Activated CD8-positive, alpha-beta T cell treated with anti-CD3 and anti-CD28 coated beads for 36 hours (primary cell): Measurements from ENCODE around the gene KRT8. TPM values are rescaled to one million over a fixed set of nuclear protein-coding genes. Genes with fewer than 3 reads are reported as not detected.

Experiments used
- ATAC-seq: fragments of 200-7000 bp; cut with Tn5 transposase; one replicate; pipeline ENCODE4 v1.10.0; 2021; ENCODE audit warnings: mild to moderate bottlenecking, moderate library complexity
- CTCF ChIA-PET: fragments of 350-600 bp; sonication (Branson Sonifier 250); formaldehyde crosslinking; loops from one replicate; lab custom pipeline; 2021; ENCODE audit warnings: antibody characterized with exemption; lab: Charles Lee
- POLR2A ChIA-PET: fragments of 350-600 bp; sonication (Branson Sonifier 250); formaldehyde crosslinking; loops from one replicate; lab custom pipeline; 2021; ENCODE audit warnings: antibody characterized with exemption; lab: Charles Lee
- DNase-seq: peaks from one replicate; pipeline ENCODE4 v3.0.0-alpha.2; 2020
- H3K27ac Mint-ChIP-seq: one replicate; pipeline ENCODE4 v1.8.0; 2021; ENCODE audit warnings: mild to moderate bottlenecking, mixed read lengths
- H3K27me3 Mint-ChIP-seq: one replicate; pipeline ENCODE4 v1.8.0; 2021; ENCODE audit warnings: mixed read lengths
- H3K36me3 Mint-ChIP-seq: one replicate; pipeline ENCODE4 v1.8.0; 2021; ENCODE audit warnings: low read depth, mixed read lengths
- H3K4me1 Mint-ChIP-seq: one replicate; pipeline ENCODE4 v1.8.0; 2021; ENCODE audit warnings: low read depth, mixed read lengths
- H3K4me3 Mint-ChIP-seq: one replicate; pipeline ENCODE4 v1.8.0; 2021; ENCODE audit warnings: mild to moderate bottlenecking, moderate library complexity, mixed read lengths
- H3K9me3 Mint-ChIP-seq: one replicate; pipeline ENCODE4 v1.8.0; 2021; ENCODE audit warnings: mixed read lengths
- intact Hi-C: fragments of 100-400 bp; cut with micrococcal nuclease; formaldehyde crosslinking; loops from one replicate; pipeline ENCODE4 v1.10.0; 2022
- total RNA-seq, 2 experiments: library from RNA; stranded (reverse); gene quantifications; one replicate each; pipeline ENCODE4 v1.2.3, GENCODE V29; 2021
- TF ChIP-seq, protein P1 (sequence below): fragments of 200-600 bp; IDR thresholded peaks from one replicate; pipeline ENCODE4 v1.8.0; 2022; ENCODE audit warnings: antibody characterized with exemption, mild to moderate bottlenecking

The KRT8 gene
- total RNA-seq, 2 experiments from 2014 or later = 0.29 to 0.40 TPM

- H3K4me1 Mint-ChIP-seq = no peaks in the 10 kb centered on the region
- no peaks in the 10 kb centered on the region for H3K9me3 Mint-ChIP-seq
- TF ChIP-seq, protein P1, sequence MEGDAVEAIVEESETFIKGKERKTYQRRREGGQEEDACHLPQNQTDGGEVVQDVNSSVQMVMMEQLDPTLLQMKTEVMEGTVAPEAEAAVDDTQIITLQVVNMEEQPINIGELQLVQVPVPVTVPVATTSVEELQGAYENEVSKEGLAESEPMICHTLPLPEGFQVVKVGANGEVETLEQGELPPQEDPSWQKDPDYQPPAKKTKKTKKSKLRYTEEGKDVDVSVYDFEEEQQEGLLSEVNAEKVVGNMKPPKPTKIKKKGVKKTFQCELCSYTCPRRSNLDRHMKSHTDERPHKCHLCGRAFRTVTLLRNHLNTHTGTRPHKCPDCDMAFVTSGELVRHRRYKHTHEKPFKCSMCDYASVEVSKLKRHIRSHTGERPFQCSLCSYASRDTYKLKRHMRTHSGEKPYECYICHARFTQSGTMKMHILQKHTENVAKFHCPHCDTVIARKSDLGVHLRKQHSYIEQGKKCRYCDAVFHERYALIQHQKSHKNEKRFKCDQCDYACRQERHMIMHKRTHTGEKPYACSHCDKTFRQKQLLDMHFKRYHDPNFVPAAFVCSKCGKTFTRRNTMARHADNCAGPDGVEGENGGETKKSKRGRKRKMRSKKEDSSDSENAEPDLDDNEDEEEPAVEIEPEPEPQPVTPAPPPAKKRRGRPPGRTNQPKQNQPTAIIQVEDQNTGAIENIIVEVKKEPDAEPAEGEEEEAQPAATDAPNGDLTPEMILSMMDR = no peak
- H3K36me3 Mint-ChIP-seq = no peaks in the 10 kb centered on the region
- ATAC-seq (no peak), DNase-seq (no peak)
- intact Hi-C loops = no loop called here
- H3K27me3 Mint-ChIP-seq = peaks cover 2% of the 10 kb centered on the region
- H3K4me3 Mint-ChIP-seq = no peak overlapping the region
- CTCF ChIA-PET = interaction anchor here (1.5 kb wide), 1 partner anchor 30 kb away, joined by 9 read pairs; no protein-coding TSS in a partner anchor
- H3K27ac Mint-ChIP-seq = no peak overlapping the region
- POLR2A ChIA-PET = no interaction called here
Observed at GRCh38 chr12:52914576-52915121, 9.8 kb upstream of the KRT8 start.

DNA sequence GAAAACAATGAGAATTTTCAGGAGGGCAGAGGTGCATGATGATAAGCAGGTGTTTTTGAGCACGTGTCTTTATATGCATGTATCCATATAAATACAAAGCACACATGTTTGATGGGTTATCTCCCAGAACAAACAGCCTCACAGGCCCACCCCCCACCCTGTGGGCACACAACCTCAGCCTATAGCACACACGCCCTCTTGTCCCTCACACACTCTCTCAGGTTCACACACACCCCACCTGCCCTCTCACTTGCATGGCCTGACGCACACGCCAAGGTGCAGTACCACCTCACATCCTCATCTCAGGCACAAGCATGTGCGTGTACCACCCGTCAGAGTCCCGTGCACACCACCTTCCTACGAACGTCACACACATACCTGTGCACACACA, 8.6 kb upstream of the KRT8 start:
- no peak overlapping the region for H3K27ac Mint-ChIP-seq
- DNase-seq (no peak), ATAC-seq (no peak)
- no peaks in the 10 kb centered on the region for H3K9me3 Mint-ChIP-seq
- ChIA-PET CTCF (no interaction called here), POLR2A (interaction anchor here (0.6 kb wide), 1 partner anchor 198 kb away, joined by 3 read pairs; no protein-coding TSS in a partner anchor)
- H3K27me3 Mint-ChIP-seq = peaks cover 2% of the 10 kb centered on the region
- H3K36me3 Mint-ChIP-seq = no peaks in the 10 kb centered on the region
- intact Hi-C loops = no loop called here
- TF ChIP-seq, protein P1 = no peak
- H3K4me3 Mint-ChIP-seq = no peak overlapping the region
- H3K4me1 Mint-ChIP-seq = no peaks in the 10 kb centered on the region

DNA sequence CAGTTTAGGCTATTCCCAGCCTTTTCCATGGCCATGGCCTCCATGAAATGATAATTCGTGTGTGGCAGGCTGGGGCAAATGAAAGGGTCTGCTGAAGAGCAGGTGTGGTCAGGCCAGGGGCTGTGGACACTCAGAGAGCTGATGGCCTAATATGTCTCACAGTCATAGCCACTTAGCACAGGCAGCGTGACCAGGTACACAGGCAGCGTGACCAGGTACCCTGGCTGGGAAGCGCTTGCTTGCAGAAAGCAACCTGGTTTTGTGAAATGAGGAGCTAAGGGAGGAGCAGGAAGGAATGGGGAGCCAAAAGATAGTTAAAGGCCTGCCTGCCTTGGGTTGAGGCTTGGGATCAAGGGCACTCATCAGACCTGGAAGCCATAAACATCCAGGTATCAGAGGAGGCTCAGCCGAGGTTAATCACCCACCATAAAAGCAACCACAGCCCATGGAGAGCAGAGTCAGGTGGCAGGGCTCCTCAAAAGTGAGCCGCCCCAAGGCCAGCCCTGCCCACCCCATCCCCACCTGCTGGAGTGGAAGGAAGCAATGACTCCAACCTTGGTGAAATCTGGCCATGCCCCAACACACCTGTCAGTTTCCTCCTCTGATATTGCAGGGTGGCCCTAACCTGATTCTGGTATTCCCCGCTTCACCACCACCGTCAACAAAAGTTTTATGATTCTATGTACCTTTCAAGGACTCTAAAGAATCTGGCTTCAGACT, 8.0 kb upstream of the KRT8 start:
- no peak for DNase-seq
- no peaks in the 10 kb centered on the region for H3K4me1 Mint-ChIP-seq
- no peaks in the 10 kb centered on the region for H3K36me3 Mint-ChIP-seq
- POLR2A ChIA-PET = no interaction called here
- H3K9me3 Mint-ChIP-seq = no peaks in the 10 kb centered on the region
- no peak overlapping the region for H3K27ac Mint-ChIP-seq
- H3K4me3 Mint-ChIP-seq = no peak overlapping the region
- no peak for ATAC-seq
- CTCF ChIA-PET = no interaction called here
- TF ChIP-seq, protein P1 = no peak
- peaks cover 2% of the 10 kb centered on the region for H3K27me3 Mint-ChIP-seq
- intact Hi-C loops = no loop called here

- ATAC-seq = no peak
- POLR2A ChIA-PET = no interaction called here
- Mint-ChIP-seq H3K36me3 (no peaks in the 10 kb centered on the region), H3K9me3 (no peaks in the 10 kb centered on the region), H3K27ac (no peak overlapping the region), H3K27me3 (peaks cover 2% of the 10 kb centered on the region), H3K4me1 (no peaks in the 10 kb centered on the region), H3K4me3 (no peak overlapping the region)
- no peak for DNase-seq
- CTCF ChIA-PET = interaction anchor here (1.0 to 3.7 kb wide), 3 partner anchors 26 to 70 kb away, joined by 3 to 23 read pairs (median 10); no protein-coding TSS in a partner anchor
- intact Hi-C loops = no loop called here
- TF ChIP-seq, protein P1 = no peak
Observed at GRCh38 chr12:52910248-52910883, 5.5 kb upstream of the KRT8 start.

DNA sequence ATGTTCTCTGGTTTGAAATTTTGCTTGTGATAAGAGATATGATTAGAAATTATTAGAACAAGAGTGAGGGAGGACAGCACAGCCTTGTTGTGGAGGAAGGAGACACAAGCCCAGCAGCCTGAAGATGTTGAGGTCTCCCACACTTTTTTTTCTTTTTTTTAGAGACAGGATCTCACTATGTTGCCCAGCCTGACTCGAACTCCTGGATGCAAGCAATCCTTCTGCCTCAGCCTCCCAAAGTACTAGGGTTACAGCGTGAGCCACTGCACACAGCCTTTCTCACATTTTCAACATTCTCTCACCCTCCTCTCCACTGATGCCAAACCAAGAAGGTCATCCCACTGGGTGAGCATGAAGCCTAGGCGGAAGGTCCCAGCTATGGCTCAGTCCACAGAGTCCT, 4.9 kb upstream of the KRT8 start:
- Mint-ChIP-seq H3K4me1 (no peaks in the 10 kb centered on the region), H3K27ac (no peak overlapping the region), H3K4me3 (no peak overlapping the region), H3K9me3 (no peaks in the 10 kb centered on the region), H3K36me3 (no peaks in the 10 kb centered on the region), H3K27me3 (peaks cover 2% of the 10 kb centered on the region)
- ChIA-PET CTCF (interaction anchor here (0.8 to 3.7 kb wide), 4 partner anchors 25 to 71 kb away, joined by 3 to 23 read pairs (median 7); no protein-coding TSS in a partner anchor), POLR2A (no interaction called here)
- intact Hi-C loops = no loop called here
- ATAC-seq (no peak), DNase-seq (no peak)
- TF ChIP-seq, protein P1 = no peak
